Colonic mucosa (tissue), 4 donors: ENCODE data around the gene TNRC6B. TPM values are rescaled to one million over a fixed set of nuclear protein-coding genes. Genes with fewer than 3 reads are reported as not detected.

ENCODE experiments used
- DNase-seq: peaks from one replicate; pipeline ENCODE4 v3.0.0-alpha.2; 2020
- H3K27ac ChIP-seq: fragments of 200-600 bp; one replicate; pipeline ENCODE4 v1.8.0; 2021
- H3K27me3 ChIP-seq: fragments of 200-600 bp; one replicate; pipeline ENCODE4 v1.8.0; 2021
- H3K36me3 ChIP-seq: fragments of 200-600 bp; one replicate; pipeline ENCODE4 v1.8.0; 2021
- H3K4me1 ChIP-seq: fragments of 200-600 bp; one replicate; pipeline ENCODE4 v1.8.0; 2021; ENCODE audit warnings: mild to moderate bottlenecking
- H3K4me3 ChIP-seq: fragments of 200-600 bp; one replicate; pipeline ENCODE4 v1.8.0; 2021
- H3K9ac ChIP-seq, 2 donors: one replicate each; pipeline ENCODE4 v1.7.0; 2013; ENCODE audit warnings: control low read depth in 2 of 2, low read depth in 2 of 2, low read length in 2 of 2
- H3K9me3 ChIP-seq: fragments of 200-600 bp; one replicate; pipeline ENCODE4 v1.8.0; 2021
- CTCF ChIP-seq: fragments of 200-600 bp; IDR thresholded peaks from one replicate; pipeline ENCODE4 v1.8.0; 2022; ENCODE audit warnings: antibody characterized with exemption, mild to moderate bottlenecking
- intact Hi-C: fragments of 100-400 bp; cut with DNase I; formaldehyde crosslinking; loops from one replicate; pipeline ENCODE4 v1.14.1; 2022
- total RNA-seq, 2 donors: library from RNA; stranded (reverse); fragmentation: NEBNext Ultra II Directional in 1 of 2; extraction: Animal tissue kit (Norgen Biotek cat#: 25700) in 1 of 2; gene quantifications; one replicate each; pipeline ENCODE4 v1.2.1, GENCODE V29; 2021
- donor health status: healthy.
- donor health status: DM: no; HTN: no; CAD: no.
- donor health status: DM: no; HTN: no; CAD: no.

The TNRC6B gene
- total RNA-seq, 2 donors from 2014 or later, result 38.7 to 47.4 TPM

- no peaks in the 10 kb centered on the region for H3K4me1 ChIP-seq
- intact Hi-C loops, result no loop called here
- H3K27me3 ChIP-seq, result no peaks in the 10 kb centered on the region
- no peak for DNase-seq
- no peaks in the 10 kb centered on the region for H3K36me3 ChIP-seq
- H3K27ac ChIP-seq, result peak overlapping the region; percentile 26
- H3K9ac ChIP-seq, result no peak overlapping the region
- no peaks in the 10 kb centered on the region for H3K9me3 ChIP-seq
- no peak for TF ChIP-seq CTCF
- H3K4me3 ChIP-seq, result no peak overlapping the region
These were observed 26.8 kb downstream of the TNRC6B start for GRCh38 chr22:40204321-40205116.

- no peak for DNase-seq
- Histone ChIP-seq H3K36me3 (no peaks in the 10 kb centered on the region), H3K9me3 (no peaks in the 10 kb centered on the region), H3K9ac (no peak overlapping the region), H3K27me3 (no peaks in the 10 kb centered on the region), H3K27ac (no peak overlapping the region), H3K4me1 (no peaks in the 10 kb centered on the region), H3K4me3 (no peak overlapping the region)
- intact Hi-C loops, result no loop called here
- no peak for TF ChIP-seq CTCF
These were observed 28.8 kb downstream of the TNRC6B start for GRCh38 chr22:40206561-40206960.

GRCh38 chr22:40210818-40211217 lies 33.1 kb downstream of the TNRC6B start:
- Histone ChIP-seq H3K9me3 (no peaks in the 10 kb centered on the region), H3K27me3 (no peaks in the 10 kb centered on the region), H3K36me3 (no peaks in the 10 kb centered on the region), H3K4me1 (no peaks in the 10 kb centered on the region), H3K9ac (no peak overlapping the region), H3K4me3 (no peak overlapping the region), H3K27ac (no peak overlapping the region)
- no peak for TF ChIP-seq CTCF
- DNase-seq, result no peak
- intact Hi-C loops, result no loop called here

GRCh38 chr22:40211476-40212054 lies 33.8 kb downstream of the TNRC6B start:
- Histone ChIP-seq H3K9ac (no peak overlapping the region), H3K4me3 (no peak overlapping the region), H3K36me3 (no peaks in the 10 kb centered on the region), H3K27me3 (no peaks in the 10 kb centered on the region), H3K9me3 (no peaks in the 10 kb centered on the region), H3K27ac (no peak overlapping the region), H3K4me1 (no peaks in the 10 kb centered on the region)
- intact Hi-C loops, result no loop called here
- TF ChIP-seq CTCF, result no peak
- no peak for DNase-seq

GRCh38 chr22:40212121-40212520 lies 34.4 kb downstream of the TNRC6B start:
- Histone ChIP-seq H3K4me1 (no peaks in the 10 kb centered on the region), H3K9me3 (no peaks in the 10 kb centered on the region), H3K27me3 (no peaks in the 10 kb centered on the region), H3K4me3 (no peak overlapping the region), H3K27ac (no peak overlapping the region), H3K36me3 (no peaks in the 10 kb centered on the region), H3K9ac (no peak overlapping the region)
- no peak for TF ChIP-seq CTCF
- no peak for DNase-seq
- intact Hi-C loops, result no loop called here
